Upper lobe of left lung (tissue), 6 donors: Measurements from ENCODE around the gene CYCS. TPM values are rescaled to one million over a fixed set of nuclear protein-coding genes. Genes with fewer than 3 reads are reported as not detected.
"Not testable (repeated sequence)": the region's sequence is repeated elsewhere in the genome, so short reads cannot be mapped to it uniquely, and the experiment has no call there.

Source experiments
- ATAC-seq, 2 donors: fragments of 200-7000 bp; cut with Tn5 transposase; one replicate each; pipeline ENCODE4 v1.9.1; 2022; ENCODE audit warnings: mild to moderate bottlenecking in 2 of 2, moderate library complexity in 2 of 2; ENCODE audit not compliant: low FRiP score in 2 of 2
- DNase-seq, 2 donors: peaks; one replicate each; pipeline ENCODE4 v3.0.0-alpha.2; 2019 to 2020
- H3K27ac ChIP-seq, 4 donors: fragments of 200-600 bp; sonication (generic); one replicate each; pipeline ENCODE4 v1.5.1; 2016 to 2019
- H3K27me3 ChIP-seq, 4 donors: fragments of 200-600 bp; sonication (generic); one replicate each; pipeline ENCODE4 v1.5.1; 2017 to 2019
- H3K36me3 ChIP-seq, 4 donors: fragments of 200-600 bp; sonication (generic); one replicate each; pipeline ENCODE4 v1.5.1; 2016 to 2019
- H3K4me1 ChIP-seq, 4 donors: fragments of 200-600 bp; sonication (generic); one replicate each; pipeline ENCODE4 v1.5.1; 2018 to 2019
- H3K4me3 ChIP-seq, 4 donors: fragments of 200-600 bp; sonication (generic); one replicate each; pipeline ENCODE4 v1.5.1; 2017 to 2019; ENCODE audit warnings: mild to moderate bottlenecking in 2 of 4, moderate library complexity in 1 of 4
- H3K9me3 ChIP-seq, 4 donors: fragments of 200-600 bp; sonication (generic); one replicate each; pipeline ENCODE4 v1.5.1; 2018 to 2019
- EP300 ChIP-seq, 4 donors: sonication (generic); formaldehyde crosslinking; IDR thresholded peaks; one replicate each; pipeline ENCODE4 v1.5.1; 2017; ENCODE audit warnings: antibody characterized with exemption in 4 of 4, control low read depth in 2 of 4
- POLR2A ChIP-seq, 4 donors: fragments of 450-650 bp; IDR thresholded peaks; one replicate each; pipeline ENCODE4 v1.5.1; 2016 to 2017; ENCODE audit warnings: antibody characterized with exemption in 4 of 4, mild to moderate bottlenecking in 2 of 4
- POLR2AphosphoS5 ChIP-seq, 2 donors: sonication (generic); formaldehyde crosslinking; IDR thresholded peaks; one replicate each; pipeline ENCODE4 v1.5.1; 2017; ENCODE audit warnings: antibody characterized with exemption in 2 of 2
- WGBS, 2 donors: methylation state at CpG; one replicate each; pipeline ENCODE4 v1.1.5; 2017 to 2018; 5-methylcytosine and 5-hydroxymethylcytosine counted together
- total RNA-seq, 6 donors: library from RNA; depleted of rRNA in 4 of 6; stranded (reverse); fragments of >200 nt in 4 of 6; gene quantifications; one replicate each; pipeline versions ENCODE4 v1.1.0 to v1.2.1, GENCODE V29; 2016 to 2021
- TF ChIP-seq, protein P1 (sequence below), 6 experiments: fragments of 450-650 bp in 4 of 6; fragments of 200-600 bp in 2 of 6; sonication (generic) in 2 of 6; IDR thresholded peaks; one replicate each; pipeline ENCODE4 v1.5.1; 2016 to 2019; ENCODE audit warnings: antibody characterized with exemption in 6 of 6
- donor health status: DM: no; HTN: no; CAD: no; lungs with moderate emphysema.
- donor health status: DM: no; HTN: yes; CAD: no; lungs with severe emphysema.

Gene CYCS
- total RNA-seq, 6 donors from 2014 or later: 7.3 to 69.4 (median 33.2) TPM

DNA sequence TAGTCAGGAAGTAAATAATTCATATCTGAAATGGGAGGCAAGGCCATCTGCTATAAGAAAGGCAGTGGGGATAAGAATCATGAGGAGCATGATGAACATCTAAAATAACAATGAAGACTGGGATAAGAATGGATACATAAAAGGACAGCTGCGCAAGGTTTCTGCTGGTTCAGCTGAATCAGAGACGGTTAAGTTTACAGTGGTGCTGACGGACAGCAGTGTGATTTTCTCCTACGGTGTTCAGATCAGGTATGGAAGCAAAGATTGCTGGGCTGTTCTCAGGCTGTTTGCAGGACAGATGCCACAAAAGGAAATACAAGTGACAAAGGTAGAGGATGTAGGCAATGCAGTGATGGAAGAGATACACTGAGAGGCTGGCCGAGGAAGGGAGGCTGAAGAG, 8.4 kb downstream of the CYCS start:
- no peak for TF ChIP-seq POLR2A (IDR thresholded peaks at IDR 0.05)
- TF ChIP-seq, protein P1, sequence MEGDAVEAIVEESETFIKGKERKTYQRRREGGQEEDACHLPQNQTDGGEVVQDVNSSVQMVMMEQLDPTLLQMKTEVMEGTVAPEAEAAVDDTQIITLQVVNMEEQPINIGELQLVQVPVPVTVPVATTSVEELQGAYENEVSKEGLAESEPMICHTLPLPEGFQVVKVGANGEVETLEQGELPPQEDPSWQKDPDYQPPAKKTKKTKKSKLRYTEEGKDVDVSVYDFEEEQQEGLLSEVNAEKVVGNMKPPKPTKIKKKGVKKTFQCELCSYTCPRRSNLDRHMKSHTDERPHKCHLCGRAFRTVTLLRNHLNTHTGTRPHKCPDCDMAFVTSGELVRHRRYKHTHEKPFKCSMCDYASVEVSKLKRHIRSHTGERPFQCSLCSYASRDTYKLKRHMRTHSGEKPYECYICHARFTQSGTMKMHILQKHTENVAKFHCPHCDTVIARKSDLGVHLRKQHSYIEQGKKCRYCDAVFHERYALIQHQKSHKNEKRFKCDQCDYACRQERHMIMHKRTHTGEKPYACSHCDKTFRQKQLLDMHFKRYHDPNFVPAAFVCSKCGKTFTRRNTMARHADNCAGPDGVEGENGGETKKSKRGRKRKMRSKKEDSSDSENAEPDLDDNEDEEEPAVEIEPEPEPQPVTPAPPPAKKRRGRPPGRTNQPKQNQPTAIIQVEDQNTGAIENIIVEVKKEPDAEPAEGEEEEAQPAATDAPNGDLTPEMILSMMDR (IDR thresholded peaks at IDR 0.05): no peak
- TF ChIP-seq POLR2AphosphoS5 (IDR thresholded peaks at IDR 0.05): no peak
- TF ChIP-seq EP300 (IDR thresholded peaks at IDR 0.05): no peak
- Histone ChIP-seq H3K4me3 (no peak overlapping the region), H3K4me1 (no peaks in the 10 kb centered on the region), H3K9me3 (no peaks in the 10 kb centered on the region), H3K36me3 (peaks cover 6 to 26% (median 23%) of the 10 kb centered on the region in 4 donors), H3K27me3 (no peaks in the 10 kb centered on the region), H3K27ac (no peak overlapping the region)
- 85 to 87% methylated on average over 5 of the region's 5 CpGs for WGBS, 2 donors
- ATAC-seq (no peak), DNase-seq (no peak)

DNA sequence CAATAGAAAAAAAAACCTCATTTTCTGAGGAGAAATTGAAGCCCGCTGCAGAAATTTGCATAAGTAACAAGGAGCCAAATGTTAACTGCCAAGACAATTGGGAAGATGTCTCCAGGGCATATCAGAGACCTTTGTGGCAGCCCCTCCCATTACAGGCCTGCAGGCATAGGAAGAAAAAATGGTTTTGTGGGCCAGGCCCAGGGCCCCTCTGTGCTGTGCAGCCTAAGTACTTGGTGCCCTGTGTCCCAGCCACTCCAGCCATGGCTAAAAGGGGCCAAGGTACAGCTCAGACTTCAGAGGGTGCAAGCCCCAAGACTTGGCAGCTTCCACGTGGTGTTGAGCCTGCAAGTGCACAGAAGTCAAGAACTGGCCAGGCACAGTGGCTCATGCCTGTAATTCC, 14.5 kb downstream of the CYCS start:
- not testable (repeated sequence) for ATAC-seq, H3K4me1 ChIP-seq, H3K36me3 ChIP-seq, H3K4me3 ChIP-seq, H3K9me3 ChIP-seq, H3K27me3 ChIP-seq, H3K27ac ChIP-seq, DNase-seq
- WGBS, 2 donors: 88 to 93% methylated on average over 2 of the region's 2 CpGs

DNA sequence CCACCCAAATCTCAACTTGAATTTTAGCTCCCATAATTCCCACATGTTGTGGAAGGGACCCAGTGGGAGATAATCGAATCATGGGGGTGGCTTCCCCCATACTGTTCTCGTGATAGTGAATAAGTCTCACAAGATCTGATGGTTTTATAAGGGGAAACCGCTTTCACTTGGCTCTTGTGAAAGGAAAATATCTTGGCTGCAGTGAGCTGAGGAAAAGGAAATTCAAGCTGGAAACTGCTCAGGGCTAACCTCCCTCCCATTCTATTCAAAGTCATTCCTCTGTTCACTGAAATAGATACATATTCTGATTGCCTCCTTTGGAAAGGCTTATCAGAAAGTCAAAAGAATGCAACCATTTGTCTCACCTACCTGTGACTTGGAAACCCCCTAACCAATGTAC, 15.8 kb downstream of the CYCS start:
- ATAC-seq (no peak), DNase-seq (no peak)
- Histone ChIP-seq H3K36me3 (no peaks in the 10 kb centered on the region), H3K27me3 (no peaks in the 10 kb centered on the region), H3K4me3 (no peak overlapping the region), H3K9me3 (no peaks in the 10 kb centered on the region), H3K27ac (no peak overlapping the region), H3K4me1 (no peaks in the 10 kb centered on the region)
- TF ChIP-seq, protein P1 (IDR thresholded peaks at IDR 0.05): no peak
- TF ChIP-seq POLR2AphosphoS5 (IDR thresholded peaks at IDR 0.05) (no peak), EP300 (IDR thresholded peaks at IDR 0.05) (no peak), POLR2A (IDR thresholded peaks at IDR 0.05) (no peak)
- 58 to 69% methylated on average over 3 of the region's 3 CpGs for WGBS, 2 donors

GRCh38 chr7:25105911-25106310, 19.1 kb downstream of the CYCS start:
- no peaks in the 10 kb centered on the region for H3K27me3 ChIP-seq
- H3K9me3 ChIP-seq: no peaks in the 10 kb centered on the region
- H3K36me3 ChIP-seq: no peaks in the 10 kb centered on the region
- TF ChIP-seq, protein P1 (IDR thresholded peaks at IDR 0.05): no peak
- TF ChIP-seq POLR2AphosphoS5 (IDR thresholded peaks at IDR 0.05): no peak
- no peak for TF ChIP-seq EP300 (IDR thresholded peaks at IDR 0.05)
- TF ChIP-seq POLR2A (IDR thresholded peaks at IDR 0.05): no peak
- no peak overlapping the region for H3K27ac ChIP-seq
- H3K4me3 ChIP-seq: no peak overlapping the region
- H3K4me1 ChIP-seq: no peaks in the 10 kb centered on the region
- no peak for ATAC-seq
- WGBS, 2 donors: 81 to 85% methylated on average over 3 of the region's 3 CpGs
- DNase-seq: no peak

DNA sequence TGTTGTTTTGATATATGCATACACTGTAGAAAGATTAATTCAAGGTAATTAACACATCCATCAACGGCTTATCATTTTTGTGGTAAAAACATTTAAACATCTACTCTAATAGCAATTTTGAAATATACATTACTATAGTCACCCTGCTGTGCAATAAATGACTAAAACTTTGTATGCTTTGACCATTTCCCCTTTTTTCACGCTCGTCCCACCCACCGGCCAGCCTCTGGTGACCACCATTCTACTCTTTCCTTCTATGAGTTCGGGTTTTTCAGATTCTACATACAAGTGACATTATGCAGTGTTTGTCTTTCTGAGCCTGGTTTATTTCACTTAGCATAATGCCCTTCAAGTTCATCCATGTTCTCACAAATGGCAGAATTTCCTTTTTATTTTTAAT, 21.3 kb downstream of the CYCS start:
- no peak overlapping the region for H3K4me3 ChIP-seq
- no peaks in the 10 kb centered on the region for H3K4me1 ChIP-seq
- H3K9me3 ChIP-seq: no peaks in the 10 kb centered on the region
- no peak overlapping the region for H3K27ac ChIP-seq
- H3K36me3 ChIP-seq: no peaks in the 10 kb centered on the region
- WGBS, 2 donors: 76 to 82% methylated on average over 5 of the region's 5 CpGs
- TF ChIP-seq POLR2A (IDR thresholded peaks at IDR 0.05) (no peak), POLR2AphosphoS5 (IDR thresholded peaks at IDR 0.05) (no peak), EP300 (IDR thresholded peaks at IDR 0.05) (no peak)
- TF ChIP-seq, protein P1 (IDR thresholded peaks at IDR 0.05): no peak
- H3K27me3 ChIP-seq: no peaks in the 10 kb centered on the region
- ATAC-seq (no peak), DNase-seq (no peak)
